HG02973 (cell line): Measurements from ENCODE around the gene MEOX2.

Source experiments
- ATAC-seq: cut with Tn5 transposase; IDR thresholded peaks from one replicate; pipeline ENCODE4 v1.9.1; 2021; ENCODE audit warnings: moderate library complexity; ENCODE audit not compliant: unreplicated experiment

MEOX2 gene

GRCh38 chr7:15566476-15566875 is 120.0 kb downstream of the MEOX2 start:
- no peak for ATAC-seq

- ATAC-seq, result no peak
These were observed 124.6 kb downstream of the MEOX2 start, which contains the start of gene AGMO for GRCh38 chr7:15561835-15562234. AGMO (minus strand) TSS chr7:15562015.
